HFF-Myc (cell line): Measurements from ENCODE around the gene SH3RF3.
"Not testable (repeated sequence)": the region's sequence is repeated elsewhere in the genome, so short reads cannot be mapped to it uniquely, and the experiment has no call there.

ENCODE experiments used
- DNase-seq: peaks from one replicate; pipeline ENCODE4 v3.0.0-alpha.2; 2011; ENCODE audit warnings: low read depth; ENCODE audit errors: extremely low read depth
- H3K4me3 ChIP-seq: replicated peaks from 2 replicates; pipeline ENCODE4 v1.5.1; 2011; ENCODE audit warnings: low read depth, mild to moderate bottlenecking, control low read depth, low read length
- CTCF ChIP-seq: IDR thresholded peaks from 2 replicates; pipeline ENCODE4 v1.5.1; 2012; ENCODE audit warnings: mild to moderate bottlenecking, low read depth, low read length, control low read depth; ENCODE audit errors: missing control alignments

SH3RF3 gene

DNA sequence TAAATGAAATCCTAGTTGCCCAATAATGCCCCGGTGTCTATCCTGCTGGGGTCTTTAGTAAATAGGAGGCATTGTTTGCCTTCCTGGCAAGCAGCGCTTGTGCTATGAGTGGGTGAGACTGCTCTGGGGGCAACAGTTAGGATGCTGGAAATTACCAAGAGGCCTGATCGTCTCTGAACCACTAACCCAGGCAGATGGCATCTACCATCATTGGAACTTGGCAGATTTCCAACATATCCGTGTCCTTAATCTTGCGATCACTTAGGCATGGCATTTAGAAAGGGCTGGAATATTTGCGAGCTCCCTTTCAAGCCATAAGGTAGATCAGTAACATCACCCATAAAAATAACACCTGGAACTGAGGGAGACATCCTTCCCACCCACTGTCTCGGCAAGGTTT lies 18.8 kb upstream of the SH3RF3 start:
- DNase-seq: no peak
- TF ChIP-seq CTCF: no peak
- H3K4me3 ChIP-seq: no peak overlapping the region

DNA sequence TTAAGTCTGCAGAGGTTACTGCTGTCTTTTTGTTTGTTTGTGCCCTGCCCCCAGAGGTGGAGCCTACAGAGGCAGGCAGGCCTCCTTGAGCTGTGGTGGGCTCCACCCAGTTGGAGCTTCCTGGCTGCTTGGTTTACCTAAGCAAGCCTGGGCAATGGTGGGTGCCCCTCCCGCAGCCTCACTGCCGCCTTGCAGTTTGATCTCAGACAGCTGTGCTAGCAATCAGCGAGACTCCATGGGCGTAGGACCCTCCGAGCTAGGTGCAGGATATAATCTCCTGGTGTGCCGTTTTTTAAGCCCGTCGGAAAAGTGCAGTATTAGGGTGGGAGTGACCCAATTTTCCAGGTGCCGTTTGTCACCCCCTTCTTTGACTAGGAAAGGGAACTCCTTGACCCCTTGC lies 11.8 kb upstream of the SH3RF3 start:
- H3K4me3 ChIP-seq, DNase-seq: not testable (repeated sequence)

DNA sequence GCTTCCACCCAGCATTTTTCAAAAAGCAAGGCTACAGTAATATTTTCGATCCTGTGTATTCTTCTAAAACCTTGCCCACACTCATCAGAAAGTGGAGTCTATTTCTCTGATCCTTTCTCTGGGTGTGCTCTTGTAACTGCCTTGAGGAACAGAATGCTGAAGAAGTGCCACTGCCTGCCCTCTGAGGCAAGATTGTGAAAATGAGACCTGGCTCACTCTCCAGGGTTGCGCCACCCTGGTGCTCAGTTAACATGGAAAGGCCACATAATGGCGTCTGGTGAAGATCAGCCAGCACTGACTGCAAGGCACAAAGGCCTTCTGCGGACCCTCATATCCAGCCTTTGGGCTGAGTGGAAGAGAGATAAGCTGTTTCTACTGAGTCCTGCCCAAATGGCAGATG lies 11.2 kb upstream of the SH3RF3 start:
- H3K4me3 ChIP-seq: no peak overlapping the region
- TF ChIP-seq CTCF: no peak
- no peak for DNase-seq

- TF ChIP-seq CTCF: no peak
- H3K4me3 ChIP-seq: no peak overlapping the region
- DNase-seq: no peak
Measured at GRCh38 chr2:109118321-109118720, 10.7 kb upstream of the SH3RF3 start.

- TF ChIP-seq CTCF: no peak
- DNase-seq: no peak
Measured at GRCh38 chr2:109120166-109120565, 8.8 kb upstream of the SH3RF3 start.

GRCh38 chr2:109120686-109121085 lies 8.3 kb upstream of the SH3RF3 start:
- H3K4me3 ChIP-seq, DNase-seq: not testable (repeated sequence)

More at GRCh38 chr2:109120166-109120565, 8.8 kb upstream of the SH3RF3 start:
- H3K4me3 ChIP-seq: no peak overlapping the region

- no peak for DNase-seq
- no peak overlapping the region for H3K4me3 ChIP-seq
- no peak for TF ChIP-seq CTCF
Measured at GRCh38 chr2:109123586-109124201, 5.3 kb upstream of the SH3RF3 start.

- no peak overlapping the region for H3K4me3 ChIP-seq
- no peak for TF ChIP-seq CTCF
- no peak for DNase-seq
Measured at GRCh38 chr2:109124982-109125592, 3.9 kb upstream of the SH3RF3 start.
